OCI-LY1 (cell line): ENCODE measurements around the gene ZNF654.

ENCODE experiments used
- H2AFZ ChIP-seq: fragments of 200-600 bp; sonication (generic), shearing (Covaris generic); 2 replicates; pipeline ENCODE4 v1.6.0; 2014; ENCODE audit warnings: antibody characterized with exemption, mild to moderate bottlenecking, low read length
- H3F3A ChIP-seq: fragments of 200-600 bp; sonication (generic), shearing (Covaris generic); 2 replicates; pipeline ENCODE4 v1.6.0; 2014; ENCODE audit warnings: mild to moderate bottlenecking, antibody characterized with exemption, low read length, moderate library complexity; ENCODE audit not compliant: insufficient read depth
- H3K27ac ChIP-seq: fragments of 200-600 bp; sonication (generic); 2 replicates; pipeline ENCODE4 v1.5.1; 2014; ENCODE audit warnings: low read length, mixed run types, mild to moderate bottlenecking, low read depth; ENCODE audit not compliant: poor library complexity, severe bottlenecking
- H3K27me3 ChIP-seq: fragments of 200-600 bp; sonication (generic); 2 replicates; pipeline ENCODE4 v1.6.0; 2014; ENCODE audit warnings: antibody characterized with exemption, mild to moderate bottlenecking, low read length, moderate library complexity; ENCODE audit not compliant: insufficient read depth
- H3K36me3 ChIP-seq: fragments of 200-600 bp; sonication (generic); 2 replicates; pipeline ENCODE4 v1.6.1; 2014; ENCODE audit warnings: mild to moderate bottlenecking, antibody characterized with exemption, low read length, moderate library complexity, mixed read lengths; ENCODE audit not compliant: insufficient read depth
- H3K4me1 ChIP-seq: fragments of 200-600 bp; sonication (generic); 2 replicates; pipeline ENCODE4 v1.5.1; 2014; ENCODE audit warnings: mild to moderate bottlenecking, low read length, moderate library complexity; ENCODE audit not compliant: insufficient read depth, severe bottlenecking
- H3K4me2 ChIP-seq: fragments of 200-600 bp; sonication (generic), shearing (Covaris generic); 2 replicates; pipeline ENCODE4 v1.6.1; 2014; ENCODE audit warnings: low read length
- H3K4me3 ChIP-seq: fragments of 200-600 bp; sonication (generic); 2 replicates; pipeline ENCODE4 v1.5.1; 2014; ENCODE audit warnings: low read length, low read depth, mild to moderate bottlenecking, mixed read lengths; ENCODE audit not compliant: poor library complexity, severe bottlenecking
- H3K79me2 ChIP-seq: fragments of 200-600 bp; shearing (Covaris generic); 2 replicates; pipeline ENCODE4 v1.6.1; 2016; ENCODE audit warnings: mixed run types, low read length, mixed read lengths; ENCODE audit not compliant: insufficient read depth
- H3K9ac ChIP-seq: fragments of 200-600 bp; sonication (generic), shearing (Covaris generic); 2 replicates; pipeline ENCODE4 v1.6.1; 2014; ENCODE audit warnings: mild to moderate bottlenecking, low read length, mixed read lengths
- H3K9me2 ChIP-seq: fragments of 200-600 bp; sonication (generic), shearing (Covaris generic); 2 replicates; pipeline ENCODE4 v1.6.1; 2014; ENCODE audit warnings: low read depth, mild to moderate bottlenecking, low read length, mixed read lengths
- H3K9me3 ChIP-seq: fragments of 200-600 bp; shearing (Covaris generic); 2 replicates; pipeline ENCODE4 v1.6.1; 2014; ENCODE audit warnings: low read length, mixed read lengths
- H4K20me1 ChIP-seq: fragments of 200-600 bp; sonication (generic), shearing (Covaris generic); 2 replicates; pipeline ENCODE4 v1.6.0; 2016; ENCODE audit warnings: mild to moderate bottlenecking, low read length; ENCODE audit not compliant: insufficient read depth
- EZH2 ChIP-seq: fragments of 200-600 bp; sonication (generic), shearing (Covaris generic); IDR thresholded peaks from 2 replicates; pipeline ENCODE4 v1.8.0; 2017; ENCODE audit warnings: borderline replicate concordance, mixed run types, mild to moderate bottlenecking, antibody characterized with exemption, low read length, moderate library complexity, mixed read lengths
- TF ChIP-seq, protein P1 (sequence below): fragments of 200-600 bp; sonication (generic), shearing (Covaris generic); IDR thresholded peaks from 2 replicates; pipeline ENCODE4 v1.5.1; 2017; ENCODE audit warnings: mild to moderate bottlenecking, antibody characterized with exemption, low read length, moderate library complexity, mixed read lengths

The ZNF654 gene

DNA sequence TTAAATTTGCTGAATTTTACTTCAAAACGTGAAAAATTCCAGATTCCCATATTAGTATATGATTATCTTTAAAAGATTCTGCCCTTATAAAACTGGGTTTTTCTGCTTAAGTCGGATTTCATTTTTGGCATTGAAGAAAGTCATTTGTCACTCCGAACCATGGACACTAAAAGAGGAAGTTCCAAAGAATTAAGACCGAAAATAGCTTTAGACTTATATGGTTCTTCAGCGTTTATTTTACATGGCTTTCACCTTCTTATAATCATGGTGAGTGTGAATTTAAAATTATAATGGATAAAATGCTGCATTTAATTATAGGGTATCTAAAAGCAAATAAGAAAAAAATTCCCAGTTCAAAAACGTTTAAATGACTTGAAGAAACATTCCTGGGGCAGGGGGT lies 91.8 kb downstream of the ZNF654 start:
- Histone ChIP-seq H4K20me1 (no peaks in the 10 kb centered on the region), H3K4me2 (peak overlapping the region; percentile 97), H3K36me3 (peaks cover 26% of the 10 kb centered on the region), H3K79me2 (peaks cover 49% of the 10 kb centered on the region), H3K4me3 (peak overlapping the region; percentile 74), H3K27me3 (no peaks in the 10 kb centered on the region), H3K9me2 (no peaks in the 10 kb centered on the region), H3K9me3 (no peaks in the 10 kb centered on the region), H3K27ac (peak overlapping the region; percentile 79), H3F3A (no peaks in the 10 kb centered on the region), H3K9ac (peak overlapping the region; percentile 80), H2AFZ (no peak overlapping the region), H3K4me1 (peaks cover 41% of the 10 kb centered on the region)
- TF ChIP-seq EZH2: no peak
- TF ChIP-seq, protein P1, sequence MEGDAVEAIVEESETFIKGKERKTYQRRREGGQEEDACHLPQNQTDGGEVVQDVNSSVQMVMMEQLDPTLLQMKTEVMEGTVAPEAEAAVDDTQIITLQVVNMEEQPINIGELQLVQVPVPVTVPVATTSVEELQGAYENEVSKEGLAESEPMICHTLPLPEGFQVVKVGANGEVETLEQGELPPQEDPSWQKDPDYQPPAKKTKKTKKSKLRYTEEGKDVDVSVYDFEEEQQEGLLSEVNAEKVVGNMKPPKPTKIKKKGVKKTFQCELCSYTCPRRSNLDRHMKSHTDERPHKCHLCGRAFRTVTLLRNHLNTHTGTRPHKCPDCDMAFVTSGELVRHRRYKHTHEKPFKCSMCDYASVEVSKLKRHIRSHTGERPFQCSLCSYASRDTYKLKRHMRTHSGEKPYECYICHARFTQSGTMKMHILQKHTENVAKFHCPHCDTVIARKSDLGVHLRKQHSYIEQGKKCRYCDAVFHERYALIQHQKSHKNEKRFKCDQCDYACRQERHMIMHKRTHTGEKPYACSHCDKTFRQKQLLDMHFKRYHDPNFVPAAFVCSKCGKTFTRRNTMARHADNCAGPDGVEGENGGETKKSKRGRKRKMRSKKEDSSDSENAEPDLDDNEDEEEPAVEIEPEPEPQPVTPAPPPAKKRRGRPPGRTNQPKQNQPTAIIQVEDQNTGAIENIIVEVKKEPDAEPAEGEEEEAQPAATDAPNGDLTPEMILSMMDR: no peak

DNA sequence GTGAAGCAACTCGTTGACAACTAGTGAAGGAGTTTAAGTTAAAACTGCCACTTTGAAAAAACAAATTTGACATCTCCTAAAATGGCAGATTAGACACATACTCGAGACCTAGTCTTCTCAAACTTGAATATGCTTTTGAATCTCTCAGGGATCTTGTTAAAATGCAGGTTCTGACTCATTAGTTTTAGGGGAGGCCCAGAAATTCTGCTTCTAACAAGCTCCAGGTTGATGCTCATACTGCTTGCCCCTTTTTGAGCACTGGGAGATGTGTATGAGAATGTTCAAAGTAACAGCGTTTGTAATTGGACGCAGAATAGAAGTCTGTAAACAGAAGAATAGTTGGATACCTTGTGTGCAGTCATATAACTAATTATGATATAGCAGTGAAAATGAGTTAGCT lies 92.3 kb downstream of the ZNF654 start:
- TF ChIP-seq, protein P1: no peak
- no peaks in the 10 kb centered on the region for H3K27me3 ChIP-seq
- H3K9ac ChIP-seq: peak overlapping the region; percentile 80
- H2AFZ ChIP-seq: no peak overlapping the region
- peaks cover 32% of the 10 kb centered on the region for H3K36me3 ChIP-seq
- H3K4me2 ChIP-seq: peak overlapping the region; percentile 97
- H3K9me2 ChIP-seq: no peaks in the 10 kb centered on the region
- H3F3A ChIP-seq: no peaks in the 10 kb centered on the region
- peaks cover 42% of the 10 kb centered on the region for H3K4me1 ChIP-seq
- no peaks in the 10 kb centered on the region for H3K9me3 ChIP-seq
- peaks cover 51% of the 10 kb centered on the region for H3K79me2 ChIP-seq
- peak overlapping the region; percentile 79 for H3K27ac ChIP-seq
- H4K20me1 ChIP-seq: no peaks in the 10 kb centered on the region
- peak overlapping the region; percentile 74 for H3K4me3 ChIP-seq

GRCh38 chr3:88152841-88153240 lies 93.8 kb downstream of the ZNF654 start:
- H3F3A ChIP-seq: no peaks in the 10 kb centered on the region
- H3K4me1 ChIP-seq: peaks cover 38% of the 10 kb centered on the region
- peak overlapping the region; percentile 97; the same call in 1 of the 2 replicates for H3K4me2 ChIP-seq
- TF ChIP-seq, protein P1: no peak
- no peak for TF ChIP-seq EZH2
- H3K36me3 ChIP-seq: peaks cover 47% of the 10 kb centered on the region
- no peaks in the 10 kb centered on the region for H3K9me3 ChIP-seq
- no peaks in the 10 kb centered on the region for H3K9me2 ChIP-seq
- H3K27ac ChIP-seq: no peak overlapping the region
- H3K27me3 ChIP-seq: no peaks in the 10 kb centered on the region
- H3K9ac ChIP-seq: no peak overlapping the region
- H3K4me3 ChIP-seq: peak overlapping the region; percentile 74
- no peaks in the 10 kb centered on the region for H4K20me1 ChIP-seq
- no peak overlapping the region for H2AFZ ChIP-seq
- H3K79me2 ChIP-seq: peaks cover 66% of the 10 kb centered on the region
